GM23338 (cell line): ENCODE results near the gene PIP4K2B. TPM values are rescaled to one million over a fixed set of nuclear protein-coding genes. Genes with fewer than 3 reads are reported as not detected.

ENCODE experiments used
- ATAC-seq: fragments of 200-7000 bp; cut with Tn5 transposase; 3 replicates; pipeline ENCODE4 v1.9.1; 2020
- DNase-seq: peaks from one replicate; pipeline ENCODE4 v3.0.0-alpha.2; 2015; ENCODE audit warnings: low spot score
- H2AFZ ChIP-seq: fragments of 200-600 bp; sonication (generic); 2 replicates; pipeline ENCODE4 v1.8.0; 2016; ENCODE audit warnings: antibody characterized with exemption, mild to moderate bottlenecking, moderate library complexity
- H3F3A ChIP-seq: fragments of 200-600 bp; sonication (generic); replicated peaks from 2 replicates; pipeline ENCODE4 v1.8.0; 2017; ENCODE audit warnings: antibody characterized with exemption, mixed run types, low read depth
- H3K27ac ChIP-seq: fragments of 200-600 bp; sonication (generic); 2 replicates; pipeline ENCODE4 v1.6.1; 2016; ENCODE audit warnings: low read depth
- H3K27me3 ChIP-seq: fragments of 200-600 bp; sonication (generic); 2 replicates; pipeline ENCODE4 v1.8.0; 2016; ENCODE audit warnings: mild to moderate bottlenecking, mixed run types, moderate library complexity; ENCODE audit not compliant: insufficient read depth
- H3K36me3 ChIP-seq: fragments of 200-600 bp; sonication (generic); 2 replicates; pipeline ENCODE4 v1.8.0; 2016; ENCODE audit warnings: mild to moderate bottlenecking; ENCODE audit not compliant: insufficient read depth
- H3K4me1 ChIP-seq: fragments of 200-600 bp; sonication (generic); 2 replicates; pipeline ENCODE4 v1.8.0; 2016; ENCODE audit warnings: mild to moderate bottlenecking, moderate library complexity; ENCODE audit not compliant: insufficient read depth
- H3K4me2 ChIP-seq: fragments of 200-600 bp; sonication (generic); 2 replicates; pipeline ENCODE4 v1.7.1; 2017; ENCODE audit warnings: mixed run types
- H3K4me3 ChIP-seq: fragments of 200-600 bp; sonication (generic); 2 replicates; pipeline ENCODE4 v1.6.1; 2016; ENCODE audit warnings: mixed run types
- H3K79me2 ChIP-seq: fragments of 200-600 bp; sonication (generic); replicated peaks from 2 replicates; pipeline ENCODE4 v1.8.0; 2017; ENCODE audit warnings: mild to moderate bottlenecking; ENCODE audit not compliant: insufficient read depth
- H3K9me2 ChIP-seq: fragments of 200-600 bp; sonication (generic); 2 replicates; pipeline ENCODE4 v1.8.0; 2017; ENCODE audit not compliant: insufficient read depth
- H4K20me1 ChIP-seq: fragments of 200-600 bp; sonication (generic); replicated peaks from 2 replicates; pipeline ENCODE4 v1.8.0; 2017; ENCODE audit warnings: mild to moderate bottlenecking; ENCODE audit not compliant: insufficient read depth
- H3K27ac Mint-ChIP-seq: 2 replicates; pipeline ENCODE4 v1.8.0; 2020; ENCODE audit warnings: inconsistent platforms, mild to moderate bottlenecking, moderate library complexity, mixed read lengths
- H3K27me3 Mint-ChIP-seq: 3 replicates; pipeline ENCODE4 v1.8.0; 2022; ENCODE audit warnings: low read depth, mild to moderate bottlenecking, moderate library complexity, mixed read lengths, inconsistent platforms; ENCODE audit not compliant: insufficient read depth, poor library complexity
- H3K36me3 Mint-ChIP-seq: 3 replicates; pipeline ENCODE4 v1.8.0; 2021; ENCODE audit warnings: low read depth, mild to moderate bottlenecking, inconsistent platforms, moderate library complexity, mixed read lengths
- H3K4me1 Mint-ChIP-seq: 3 replicates; pipeline ENCODE4 v1.8.0; 2020; ENCODE audit warnings: mild to moderate bottlenecking, inconsistent platforms, mixed read lengths
- H3K4me3 Mint-ChIP-seq: 3 replicates; pipeline ENCODE4 v1.8.0; 2021; ENCODE audit warnings: moderate library complexity, mild to moderate bottlenecking, inconsistent platforms, mixed read lengths
- H3K9me3 Mint-ChIP-seq: 3 replicates; pipeline ENCODE4 v1.8.0; 2020; ENCODE audit warnings: moderate library complexity, mild to moderate bottlenecking, inconsistent platforms, mixed read lengths
- CREB1 ChIP-seq: fragments of 250-450 bp; sonication (Bioruptor Pico); IDR thresholded peaks from 2 replicates; pipeline ENCODE4 v1.5.0; 2020; ENCODE audit warnings: low read depth, mild to moderate bottlenecking, moderate library complexity
- POLR2AphosphoS5 ChIP-seq: IDR thresholded peaks from 2 replicates; pipeline ENCODE4 v1.6.1; 2016; ENCODE audit warnings: antibody characterized with exemption, low read depth
- STAT1 ChIP-seq: IDR thresholded peaks from one replicate; pipeline ENCODE4 v1.6.1; 2016; ENCODE audit warnings: antibody characterized with exemption; ENCODE audit not compliant: unreplicated experiment
- ZNF462 ChIP-seq: fragments of 250-450 bp; sonication (Bioruptor Pico); IDR thresholded peaks from 2 replicates; pipeline ENCODE4 v1.5.0; 2020; ENCODE audit warnings: mild to moderate bottlenecking, moderate library complexity
- polyA plus RNA-seq: library from polyadenylated mRNA; unstranded; fragments of >200 nt; fragmentation: Nextera tagmentation; extraction: Ambion mirVana; gene quantifications from 2 replicates; pipeline ENCODE4 v1.2.1, GENCODE V29; 2016
- total RNA-seq: library from RNA; depleted of rRNA; stranded (reverse); fragments of >200 nt; shearing (Covaris generic); gene quantifications from 2 replicates; pipeline ENCODE4 v1.2.3, GENCODE V29; 2014
- TF ChIP-seq, protein P1 (sequence below), 2 experiments: fragments of 200-600 bp in 1 of 2; sonication (generic) in 1 of 2; conservative IDR thresholded peaks; 2 replicates each; pipeline versions ENCODE4 v1.5.1 to v1.6.1; 2016 to 2017; ENCODE audit warnings: antibody characterized with exemption in 2 of 2, low read depth in 2 of 2, mild to moderate bottlenecking in 2 of 2, moderate library complexity in 1 of 2

Gene PIP4K2B
- total and polyA plus RNA-seq, 2 experiments from 2014 or later, result 9.5 to 43.4 TPM

DNA sequence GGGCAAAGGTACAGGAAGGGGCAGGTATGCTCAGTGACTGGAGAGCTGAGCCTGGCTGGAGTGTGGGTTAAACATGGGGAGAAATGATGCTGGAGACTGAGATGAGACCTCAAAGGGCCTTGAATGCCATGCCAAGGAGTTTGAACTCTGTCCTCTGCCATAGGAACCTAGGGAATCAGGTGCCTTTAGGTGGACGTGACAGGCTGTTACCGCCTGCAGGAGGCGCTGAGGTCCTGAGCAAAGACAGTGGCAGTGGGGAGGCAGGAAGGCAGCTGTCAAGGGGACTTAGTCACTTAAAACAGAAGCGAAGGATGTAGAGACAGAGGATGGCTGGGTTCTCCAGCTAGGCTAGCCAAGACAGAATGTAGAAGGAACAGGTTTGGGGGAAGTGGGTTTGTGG, 37.7 kb downstream of the PIP4K2B start:
- Histone ChIP-seq H2AFZ (no peak overlapping the region), H3K4me2 (no peak overlapping the region), H3K4me3 (no peak overlapping the region), H4K20me1 (peaks cover 16% of the 10 kb centered on the region), H3K79me2 (no peaks in the 10 kb centered on the region; the same call in none of the 2 replicates), H3K4me1 (no peaks in the 10 kb centered on the region), H3K27ac (no peak overlapping the region), H3K36me3 (peaks cover 36% of the 10 kb centered on the region; the same call in 1 of the 2 replicates), H3K27me3 (no peaks in the 10 kb centered on the region), H3F3A (peaks cover 10% of the 10 kb centered on the region; the same call in 1 of the 2 replicates), H3K9me2 (no peaks in the 10 kb centered on the region)
- ATAC-seq (peak; percentile 95), DNase-seq (peak; percentile 81)
- TF ChIP-seq CREB1 (CRISPR knock-in tag) (no peak), ZNF462 (no peak), STAT1 (no peak), POLR2AphosphoS5 (no peak)
- TF ChIP-seq, protein P1, sequence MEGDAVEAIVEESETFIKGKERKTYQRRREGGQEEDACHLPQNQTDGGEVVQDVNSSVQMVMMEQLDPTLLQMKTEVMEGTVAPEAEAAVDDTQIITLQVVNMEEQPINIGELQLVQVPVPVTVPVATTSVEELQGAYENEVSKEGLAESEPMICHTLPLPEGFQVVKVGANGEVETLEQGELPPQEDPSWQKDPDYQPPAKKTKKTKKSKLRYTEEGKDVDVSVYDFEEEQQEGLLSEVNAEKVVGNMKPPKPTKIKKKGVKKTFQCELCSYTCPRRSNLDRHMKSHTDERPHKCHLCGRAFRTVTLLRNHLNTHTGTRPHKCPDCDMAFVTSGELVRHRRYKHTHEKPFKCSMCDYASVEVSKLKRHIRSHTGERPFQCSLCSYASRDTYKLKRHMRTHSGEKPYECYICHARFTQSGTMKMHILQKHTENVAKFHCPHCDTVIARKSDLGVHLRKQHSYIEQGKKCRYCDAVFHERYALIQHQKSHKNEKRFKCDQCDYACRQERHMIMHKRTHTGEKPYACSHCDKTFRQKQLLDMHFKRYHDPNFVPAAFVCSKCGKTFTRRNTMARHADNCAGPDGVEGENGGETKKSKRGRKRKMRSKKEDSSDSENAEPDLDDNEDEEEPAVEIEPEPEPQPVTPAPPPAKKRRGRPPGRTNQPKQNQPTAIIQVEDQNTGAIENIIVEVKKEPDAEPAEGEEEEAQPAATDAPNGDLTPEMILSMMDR (conservative IDR thresholded peaks at IDR 0.05; ENCODE audit: low read depth in 2 of 2), result peak; percentile 79 to 92
- Mint-ChIP-seq H3K9me3 (no peaks in the 10 kb centered on the region), H3K4me1 (no peaks in the 10 kb centered on the region; the same call in 2 of the 3 replicates), H3K27me3 (peaks cover 3% of the 10 kb centered on the region), H3K4me3 (no peak overlapping the region; the same call in 2 of the 3 replicates), H3K27ac (no peak overlapping the region), H3K36me3 (peaks cover 71% of the 10 kb centered on the region)
